HG03457 (cell line): ENCODE data around the gene NOXRED1.

ENCODE experiments used
- ATAC-seq: cut with Tn5 transposase; IDR thresholded peaks from one replicate; pipeline ENCODE4 v1.9.1; 2021; ENCODE audit warnings: moderate number of reproducible peaks; ENCODE audit not compliant: unreplicated experiment

The NOXRED1 gene

GRCh38 chr14:77346495-77346894 is 76.8 kb downstream of the NOXRED1 start:
- no peak for ATAC-seq

- ATAC-seq = no peak
These were observed 78.8 kb downstream of the NOXRED1 start for GRCh38 chr14:77344377-77344996.
